Gastroesophageal sphincter (tissue), 4 donors: ENCODE results near the gene EEF1AKMT4. TPM values are rescaled to one million over a fixed set of nuclear protein-coding genes. Genes with fewer than 3 reads are reported as not detected.

Experiments
- ATAC-seq: fragments of 150-250 bp; one replicate; pipeline ENCODE4 v1.9.1; 2016; ENCODE audit warnings: mild to moderate bottlenecking, moderate library complexity
- H3K27ac ChIP-seq, 4 donors: fragments of 200-600 bp; sonication (generic) in 3 of 4; 1 replicate in 3 of 4; 2 replicates in 1 of 4; pipeline ENCODE4 v1.5.1; 2016 to 2019
- H3K27me3 ChIP-seq: fragments of 200-600 bp; sonication (generic); one replicate; pipeline ENCODE4 v1.5.1; 2019
- H3K36me3 ChIP-seq, 2 donors: fragments of 200-600 bp; sonication (generic); one replicate each; pipeline ENCODE4 v1.5.1; 2019; ENCODE audit warnings: control low read depth in 1 of 2
- H3K4me1 ChIP-seq, 3 donors: fragments of 200-600 bp; sonication (generic); 1 replicate in 2 of 3; 2 replicates in 1 of 3; pipeline ENCODE4 v1.5.1; 2016 to 2019; ENCODE audit warnings: control low read depth in 2 of 3
- H3K4me3 ChIP-seq, 2 donors: fragments of 200-600 bp; sonication (generic); one replicate each; pipeline ENCODE4 v1.5.1; 2019; ENCODE audit warnings: mild to moderate bottlenecking in 1 of 2, moderate library complexity in 1 of 2
- H3K9me3 ChIP-seq, 3 donors: fragments of 200-600 bp; sonication (generic); one replicate each; pipeline ENCODE4 v1.5.1; 2017 to 2019; ENCODE audit warnings: control low read depth in 2 of 3
- CTCF ChIP-seq, 4 experiments: fragments of 200-600 bp in 2 of 4; fragments of 450-650 bp in 2 of 4; sonication (generic) in 1 of 4; IDR thresholded peaks; one replicate each; pipeline ENCODE4 v1.5.1; 2017 to 2019; ENCODE audit warnings: antibody characterized with exemption in 4 of 4, mild to moderate bottlenecking in 2 of 4, moderate library complexity in 2 of 4
- EP300 ChIP-seq: sonication (generic); formaldehyde crosslinking; IDR thresholded peaks from one replicate; pipeline ENCODE4 v1.6.1; 2017; ENCODE audit warnings: antibody characterized with exemption, mild to moderate bottlenecking
- POLR2A ChIP-seq, 2 donors: fragments of 450-650 bp; IDR thresholded peaks; one replicate each; pipeline ENCODE4 v1.6.1; 2017; ENCODE audit warnings: antibody characterized with exemption in 2 of 2, mild to moderate bottlenecking in 2 of 2, moderate library complexity in 1 of 2
- POLR2AphosphoS5 ChIP-seq: sonication (generic); formaldehyde crosslinking; IDR thresholded peaks from one replicate; pipeline ENCODE4 v1.6.1; 2017; ENCODE audit warnings: antibody characterized with exemption
- WGBS, 2 donors: methylation state at CpG; one replicate each; pipeline ENCODE4 v1.1.5; 2018; ENCODE audit warnings: low coverage in 1 of 2; 5-methylcytosine and 5-hydroxymethylcytosine counted together
- total RNA-seq, 4 donors: library from RNA; depleted of rRNA; stranded (reverse); fragments of >200 nt; gene quantifications; one replicate each; pipeline ENCODE4 v1.1.0, GENCODE V29; 2016

EEF1AKMT4 gene
- total RNA-seq, 4 donors from 2014 or later: 1.4 to 3.8 (median 2.2) TPM

- ATAC-seq: no peak
- Histone ChIP-seq H3K4me1 (peaks cover 0 to 6% (median 5%) of the 10 kb centered on the region in 3 donors), H3K4me3 (no peak overlapping the region), H3K27ac (no peak overlapping the region), H3K36me3 (no peaks in the 10 kb centered on the region), H3K27me3 (peaks cover 94% of the 10 kb centered on the region), H3K9me3 (no peaks in the 10 kb centered on the region)
- TF ChIP-seq POLR2AphosphoS5 (no peak), EP300 (no peak), CTCF (IDR thresholded peaks at IDR 0.05) (no peak), POLR2A (IDR thresholded peaks at IDR 0.05) (no peak)
- WGBS, 2 donors: 85% methylated on average over 4 of the region's 4 CpGs; no CpG with 5 or more reads in 1 of the 2 donors
Measured at GRCh38 chr3:184235381-184236032, 14.0 kb upstream of the EEF1AKMT4 start.

GRCh38 chr3:184236033-184236410 lies 13.4 kb upstream of the EEF1AKMT4 start:
- no peak for TF ChIP-seq CTCF (IDR thresholded peaks at IDR 0.05)
- no peak for TF ChIP-seq EP300
- TF ChIP-seq POLR2A (IDR thresholded peaks at IDR 0.05): no peak
- no peak for TF ChIP-seq POLR2AphosphoS5
- H3K27me3 ChIP-seq: peaks cover 94% of the 10 kb centered on the region
- H3K4me1 ChIP-seq: peaks cover 0 to under 1% (median 0%) of the 10 kb centered on the region in 3 donors
- H3K36me3 ChIP-seq: no peaks in the 10 kb centered on the region
- no peaks in the 10 kb centered on the region for H3K9me3 ChIP-seq
- H3K27ac ChIP-seq: no peak overlapping the region
- ATAC-seq: no peak
- WGBS, 2 donors: 47 to 54% methylated on average over 4 to 7 of the region's 14 CpGs
- no peak overlapping the region for H3K4me3 ChIP-seq

GRCh38 chr3:184236636-184237035 lies 12.8 kb upstream of the EEF1AKMT4 start:
- no peak for TF ChIP-seq POLR2A (IDR thresholded peaks at IDR 0.05)
- no peak for TF ChIP-seq POLR2AphosphoS5
- peaks cover 0 to 6% (median 4%) of the 10 kb centered on the region in 3 donors for H3K4me1 ChIP-seq
- 60% methylated on average over 1 of the region's 3 CpGs; no CpG with 5 or more reads in 1 of the 2 donors for WGBS, 2 donors
- H3K36me3 ChIP-seq: peaks cover 0 to 2% of the 10 kb centered on the region in 2 donors
- no peak for ATAC-seq
- no peak overlapping the region for H3K4me3 ChIP-seq
- no peaks in the 10 kb centered on the region for H3K9me3 ChIP-seq
- no peak overlapping the region for H3K27ac ChIP-seq
- peaks cover 94% of the 10 kb centered on the region for H3K27me3 ChIP-seq

- Histone ChIP-seq H3K4me3 (no peak overlapping the region), H3K27me3 (peaks cover 89% of the 10 kb centered on the region), H3K27ac (no peak overlapping the region), H3K36me3 (peaks cover 0 to 8% of the 10 kb centered on the region in 2 donors), H3K9me3 (no peaks in the 10 kb centered on the region), H3K4me1 (peaks cover 0 to 10% (median 6%) of the 10 kb centered on the region in 3 donors)
- no peak for ATAC-seq
- 40 to 83% methylated on average over 1 of the region's 7 CpGs for WGBS, 2 donors
- TF ChIP-seq POLR2AphosphoS5 (no peak), POLR2A (IDR thresholded peaks at IDR 0.05) (no peak), EP300 (no peak), CTCF (IDR thresholded peaks at IDR 0.05) (no peak)
Measured at GRCh38 chr3:184237211-184237610, 12.3 kb upstream of the EEF1AKMT4 start.

GRCh38 chr3:184237807-184238206 lies 11.7 kb upstream of the EEF1AKMT4 start:
- Histone ChIP-seq H3K27ac (no peak overlapping the region), H3K4me1 (peaks cover 0 to 10% (median 6%) of the 10 kb centered on the region in 3 donors), H3K9me3 (no peaks in the 10 kb centered on the region), H3K4me3 (no peak overlapping the region), H3K36me3 (peaks cover 0 to 14% of the 10 kb centered on the region in 2 donors), H3K27me3 (peaks cover 83% of the 10 kb centered on the region)
- ATAC-seq: no peak
- 0 to 50% methylated on average over 1 of the region's 1 CpG for WGBS, 2 donors
- TF ChIP-seq POLR2AphosphoS5: no peak

GRCh38 chr3:184238246-184238818 lies 11.1 kb upstream of the EEF1AKMT4 start:
- Histone ChIP-seq H3K27me3 (peaks cover 78% of the 10 kb centered on the region), H3K4me3 (no peak overlapping the region), H3K9me3 (no peaks in the 10 kb centered on the region), H3K27ac (no peak overlapping the region), H3K4me1 (peaks cover 0 to 10% (median 6%) of the 10 kb centered on the region in 3 donors), H3K36me3 (peaks cover 0 to 19% of the 10 kb centered on the region in 2 donors)
- TF ChIP-seq POLR2AphosphoS5 (no peak), CTCF (IDR thresholded peaks at IDR 0.05) (no peak), EP300 (no peak), POLR2A (IDR thresholded peaks at IDR 0.05) (no peak)
- 40 to 54% methylated on average over 2 of the region's 13 CpGs for WGBS, 2 donors
- no peak for ATAC-seq
